ENCODE results near the gene TOP1.

DNA sequence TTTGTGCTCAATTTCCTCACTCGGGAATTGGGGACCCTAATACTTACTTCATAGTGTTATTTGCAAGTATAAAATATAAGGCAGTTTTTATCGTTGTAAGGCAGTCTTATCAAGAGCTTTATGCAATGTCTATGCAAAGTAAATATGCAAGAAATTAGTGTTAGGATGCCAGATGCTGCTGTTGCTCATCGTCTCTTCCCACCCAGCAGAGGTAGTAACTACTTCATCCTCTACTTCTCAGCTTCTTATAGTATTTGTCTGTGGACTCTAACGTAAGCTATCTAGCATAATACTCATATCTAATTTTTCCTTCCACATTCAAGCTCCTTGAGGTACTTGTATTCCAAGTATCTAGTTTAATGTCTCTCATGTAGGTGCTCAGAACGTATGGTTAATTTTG, 120.3 kb downstream of the TOP1 start:
- TF ChIP-seq EZH2phosphoT487 (IDR thresholded peaks at IDR 0.05; ENCODE audit: borderline replicate concordance, low read length): no peak
- TF ChIP-seq CTCF (IDR thresholded peaks at IDR 0.05; ENCODE audit: low read depth, low read length, poor library complexity, severe bottlenecking): no peak
